HG03108 (cell line): Measurements from ENCODE around the gene FAM72D.
"Not testable (repeated sequence)": the region's sequence is repeated elsewhere in the genome, so short reads cannot be mapped to it uniquely, and the experiment has no call there.

Experiments
- ATAC-seq: cut with Tn5 transposase; IDR thresholded peaks from one replicate; pipeline ENCODE4 v1.9.1; 2021; ENCODE audit warnings: moderate library complexity; ENCODE audit not compliant: unreplicated experiment

Gene FAM72D

GRCh38 chr1:145144264-145144913, 48.6 kb downstream of the FAM72D start:
- ATAC-seq = not testable (repeated sequence)

- ATAC-seq = not testable (repeated sequence)
Measured at GRCh38 chr1:145146308-145146707, 50.5 kb downstream of the FAM72D start.

- not testable (repeated sequence) for ATAC-seq
Measured at GRCh38 chr1:145147172-145147571, 51.4 kb downstream of the FAM72D start.

GRCh38 chr1:145155421-145155820, 59.6 kb downstream of the FAM72D start:
- ATAC-seq = not testable (repeated sequence)

- ATAC-seq = not testable (repeated sequence)
Measured at GRCh38 chr1:145155873-145156272, 60.1 kb downstream of the FAM72D start.

GRCh38 chr1:145156891-145157610, 61.3 kb downstream of the FAM72D start:
- ATAC-seq = not testable (repeated sequence)

DNA sequence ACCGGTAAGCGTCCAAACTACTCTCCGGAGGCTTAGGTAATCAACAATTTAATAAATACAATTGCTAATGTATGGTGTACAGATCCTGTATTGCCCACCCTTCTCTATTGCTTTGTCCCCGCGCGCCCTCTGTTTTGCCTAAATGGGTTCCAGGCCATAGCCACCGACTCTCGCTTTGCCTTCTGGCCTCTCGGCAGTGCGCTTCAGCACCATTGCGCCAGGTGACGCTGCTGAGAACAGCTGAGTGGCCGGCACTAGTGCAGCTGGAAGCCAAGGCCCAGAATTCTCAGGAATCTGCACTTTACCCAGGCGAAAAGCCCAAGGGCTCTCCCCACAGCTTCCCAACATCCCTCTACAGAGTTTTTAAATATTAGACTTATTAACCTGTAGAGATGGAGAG, 61.9 kb downstream of the FAM72D start:
- ATAC-seq = not testable (repeated sequence)

- not testable (repeated sequence) for ATAC-seq
Measured at GRCh38 chr1:145161046-145161752, 65.4 kb downstream of the FAM72D start.
